Measurements from ENCODE around the gene DAPK1. TPM values are rescaled to one million over a fixed set of nuclear protein-coding genes. Genes with fewer than 3 reads are reported as not detected.
A peak's percentile ranks its signal among the peaks of the same experiment; 100 is the strongest.

DAPK1 gene
- total and polyA plus RNA-seq, 8 donors = 29.1 to 98.7 (median 45.4) TPM

DNA sequence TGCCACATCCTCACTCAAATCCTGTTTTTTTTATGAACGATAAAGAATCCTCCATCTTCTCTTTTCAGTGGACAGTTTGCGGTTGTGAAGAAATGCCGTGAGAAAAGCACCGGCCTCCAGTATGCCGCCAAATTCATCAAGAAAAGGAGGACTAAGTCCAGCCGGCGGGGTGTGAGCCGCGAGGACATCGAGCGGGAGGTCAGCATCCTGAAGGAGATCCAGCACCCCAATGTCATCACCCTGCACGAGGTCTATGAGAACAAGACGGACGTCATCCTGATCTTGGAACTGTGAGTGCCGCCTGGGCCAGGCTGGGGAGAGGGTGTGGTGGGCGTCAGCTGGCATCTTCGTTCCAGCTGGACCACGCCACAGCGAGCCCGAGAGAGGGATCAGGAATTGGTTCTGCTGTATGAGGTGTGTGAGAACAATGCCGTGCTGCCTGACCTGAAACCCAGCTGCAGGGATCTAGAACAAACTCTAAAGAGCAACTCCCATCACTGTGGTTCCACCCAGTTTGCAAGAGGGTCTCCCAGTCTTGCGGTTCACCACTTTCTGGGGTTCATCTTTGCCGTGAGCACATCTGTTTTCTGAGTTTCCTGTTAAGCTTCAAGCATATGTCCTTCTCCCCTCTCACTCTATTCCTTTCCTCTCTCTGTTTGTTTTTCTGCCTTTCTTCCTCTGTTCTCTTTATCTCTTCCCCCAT is 107.4 kb downstream of the DAPK1 start:
- Histone ChIP-seq H3K36me3 (peaks cover 0 to 20% (median 0%) of the 10 kb centered on the region in 3 donors), H3K27ac (no peak overlapping the region), H3K27me3 (no peaks in the 10 kb centered on the region), H3K9me3 (no peaks in the 10 kb centered on the region), H3K4me3 (no peak overlapping the region), H3K4me1 (peaks cover 17 to 21% (median 17%) of the 10 kb centered on the region in 3 donors)
- intact Hi-C loops (cut with DNase I) = no loop called here
- FAIRE-seq = no peak
- ATAC-seq = no peak
- TF ChIP-seq, protein P1, sequence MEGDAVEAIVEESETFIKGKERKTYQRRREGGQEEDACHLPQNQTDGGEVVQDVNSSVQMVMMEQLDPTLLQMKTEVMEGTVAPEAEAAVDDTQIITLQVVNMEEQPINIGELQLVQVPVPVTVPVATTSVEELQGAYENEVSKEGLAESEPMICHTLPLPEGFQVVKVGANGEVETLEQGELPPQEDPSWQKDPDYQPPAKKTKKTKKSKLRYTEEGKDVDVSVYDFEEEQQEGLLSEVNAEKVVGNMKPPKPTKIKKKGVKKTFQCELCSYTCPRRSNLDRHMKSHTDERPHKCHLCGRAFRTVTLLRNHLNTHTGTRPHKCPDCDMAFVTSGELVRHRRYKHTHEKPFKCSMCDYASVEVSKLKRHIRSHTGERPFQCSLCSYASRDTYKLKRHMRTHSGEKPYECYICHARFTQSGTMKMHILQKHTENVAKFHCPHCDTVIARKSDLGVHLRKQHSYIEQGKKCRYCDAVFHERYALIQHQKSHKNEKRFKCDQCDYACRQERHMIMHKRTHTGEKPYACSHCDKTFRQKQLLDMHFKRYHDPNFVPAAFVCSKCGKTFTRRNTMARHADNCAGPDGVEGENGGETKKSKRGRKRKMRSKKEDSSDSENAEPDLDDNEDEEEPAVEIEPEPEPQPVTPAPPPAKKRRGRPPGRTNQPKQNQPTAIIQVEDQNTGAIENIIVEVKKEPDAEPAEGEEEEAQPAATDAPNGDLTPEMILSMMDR (IDR thresholded peaks at IDR 0.05) = no peak
- 91 to 96% methylated on average over 23 of the region's 23 CpGs for WGBS, 2 donors
- DNase-seq = no peak

DNA sequence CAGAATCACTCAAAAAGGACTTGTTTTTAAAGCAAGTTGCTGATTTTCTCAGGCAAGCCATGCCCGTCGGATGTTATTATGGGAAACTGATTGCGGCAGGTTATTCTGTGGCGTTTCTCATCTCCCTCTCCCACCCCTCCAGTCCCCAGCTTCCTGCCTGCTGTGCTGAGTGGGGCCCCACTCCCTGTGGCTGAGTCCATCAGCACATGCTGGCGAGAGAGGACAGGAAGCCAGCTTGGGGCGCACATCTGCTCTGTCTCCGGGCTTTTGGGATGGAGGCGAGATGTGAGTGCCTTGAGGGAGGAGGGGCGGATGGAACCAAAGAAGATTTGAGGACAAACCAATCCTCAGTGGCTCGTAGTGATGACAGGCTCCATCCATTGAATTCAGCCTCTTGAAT is 108.0 kb downstream of the DAPK1 start:
- TF ChIP-seq, protein P1 (IDR thresholded peaks at IDR 0.05) = no peak
- Histone ChIP-seq H3K27me3 (no peaks in the 10 kb centered on the region), H3K9me3 (no peaks in the 10 kb centered on the region), H3K4me1 (peaks cover 11 to 14% (median 11%) of the 10 kb centered on the region in 3 donors), H3K4me3 (no peak overlapping the region), H3K27ac (no peak overlapping the region), H3K36me3 (peaks cover 0 to 20% (median 0%) of the 10 kb centered on the region in 3 donors)
- 91 to 95% methylated on average over 10 of the region's 10 CpGs for WGBS, 2 donors
- DNase-seq = no peak
- no peak for FAIRE-seq
- intact Hi-C loops (cut with DNase I) = no loop called here
- ATAC-seq = no peak

DNA sequence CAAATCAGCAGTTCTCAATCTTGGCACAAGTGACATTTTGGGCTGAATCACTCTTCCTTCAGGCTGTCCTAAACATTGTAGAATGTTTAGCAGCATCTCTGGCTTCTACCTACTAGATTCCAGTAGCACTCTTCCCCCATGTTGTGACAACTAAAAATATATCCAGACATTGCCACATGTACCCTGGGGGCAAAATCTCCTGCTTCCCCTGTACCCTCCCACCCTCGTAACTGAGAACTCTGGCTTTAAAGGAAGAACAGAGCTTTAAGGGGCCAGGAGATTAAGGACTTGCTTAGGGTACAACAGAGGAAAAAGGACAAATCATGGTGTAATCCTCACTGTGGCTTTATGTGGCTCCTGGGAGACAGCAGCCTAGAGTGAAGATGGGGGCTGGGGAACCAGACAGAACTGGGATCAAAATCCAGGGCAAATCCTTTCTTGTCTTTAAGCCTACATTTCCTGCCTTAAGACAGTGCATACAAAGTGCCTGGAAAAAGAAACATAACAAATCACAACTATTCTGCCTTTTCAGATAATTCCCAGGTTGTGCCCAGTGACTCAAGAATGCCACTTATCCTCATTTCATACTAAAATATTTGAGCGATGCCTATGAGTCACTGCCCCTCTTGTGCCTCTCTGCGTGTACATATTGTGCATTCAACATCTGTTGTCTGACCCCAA is 109.3 kb downstream of the DAPK1 start:
- DNase-seq (no peak), ATAC-seq (peak in 1 of 4 donors; percentile 26), FAIRE-seq (no peak)
- H3K36me3 ChIP-seq = peaks cover 0 to 23% (median 0%) of the 10 kb centered on the region in 3 donors
- TF ChIP-seq, protein P1 (IDR thresholded peaks at IDR 0.05) = no peak
- H3K4me1 ChIP-seq = peaks cover 0 to 4% (median 0%) of the 10 kb centered on the region in 3 donors
- WGBS, 2 donors = 82 to 88% methylated on average over 3 of the region's 3 CpGs
- H3K27me3 ChIP-seq = no peaks in the 10 kb centered on the region
- H3K4me3 ChIP-seq = no peak overlapping the region
- no peak overlapping the region for H3K27ac ChIP-seq
- intact Hi-C loops (cut with DNase I) = no loop called here
- no peaks in the 10 kb centered on the region for H3K9me3 ChIP-seq

DNA sequence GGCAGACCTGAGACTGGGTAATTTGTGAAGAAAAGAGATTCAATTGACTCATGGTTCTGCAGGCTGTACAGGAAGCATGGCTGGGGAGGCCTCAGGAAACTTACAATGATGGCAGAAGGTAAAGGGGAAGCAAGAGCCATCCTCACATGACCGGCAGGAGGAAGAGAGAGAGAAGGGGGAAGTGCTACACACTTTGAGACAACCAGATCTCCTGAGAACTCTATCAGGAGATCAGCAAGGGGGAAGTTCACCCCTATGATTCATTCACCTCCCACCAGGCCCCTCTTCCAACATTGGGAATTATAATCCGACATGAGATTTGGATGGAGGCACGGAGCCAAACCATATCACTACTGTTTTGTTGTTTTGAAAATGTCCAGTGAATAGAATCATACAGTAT is 110.2 kb downstream of the DAPK1 start:
- DNase-seq (no peak), FAIRE-seq (no peak), ATAC-seq (peak in 1 of 4 donors; percentile 38)
- no peak overlapping the region for H3K27ac ChIP-seq
- WGBS, 2 donors = 87 to 88% methylated on average over 3 of the region's 3 CpGs
- H3K36me3 ChIP-seq = peaks cover 0 to 24% (median 0%) of the 10 kb centered on the region in 3 donors
- TF ChIP-seq, protein P1 (IDR thresholded peaks at IDR 0.05) = no peak
- no peaks in the 10 kb centered on the region for H3K9me3 ChIP-seq
- H3K4me1 ChIP-seq = peaks cover 0 to 11% (median 4%) of the 10 kb centered on the region in 3 donors
- H3K27me3 ChIP-seq = no peaks in the 10 kb centered on the region
- intact Hi-C loops (cut with DNase I) = no loop called here
- H3K4me3 ChIP-seq = no peak overlapping the region

DNA sequence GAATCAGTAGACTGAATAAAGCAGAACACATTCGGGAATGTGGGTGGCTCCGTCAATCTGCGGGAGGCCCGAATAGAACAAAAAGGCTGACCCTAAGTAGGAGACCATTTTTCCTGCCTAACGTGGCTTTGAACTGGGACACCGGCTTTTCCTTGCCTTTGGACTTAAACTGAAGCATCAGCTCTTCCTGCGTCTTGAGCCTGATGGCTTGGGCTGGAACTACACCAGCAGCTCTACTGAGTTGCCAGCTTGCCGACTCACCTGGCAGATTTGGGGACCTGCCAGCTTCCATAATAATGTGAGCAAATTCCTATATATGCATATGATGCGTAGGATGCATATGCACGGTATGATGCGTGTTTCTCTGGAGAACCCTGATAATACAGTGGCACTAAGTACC is 111.3 kb downstream of the DAPK1 start:
- WGBS, 2 donors = 86 to 89% methylated on average over 11 of the region's 11 CpGs
- peaks cover 6 to 18% (median 15%) of the 10 kb centered on the region in 3 donors for H3K4me1 ChIP-seq
- TF ChIP-seq, protein P1 (IDR thresholded peaks at IDR 0.05) = no peak
- H3K27ac ChIP-seq = no peak overlapping the region
- FAIRE-seq (no peak), ATAC-seq (no peak), DNase-seq (no peak)
- intact Hi-C loops (cut with DNase I) = no loop called here
- peaks cover 0 to 24% (median 0%) of the 10 kb centered on the region in 3 donors for H3K36me3 ChIP-seq
- H3K9me3 ChIP-seq = no peaks in the 10 kb centered on the region
- H3K27me3 ChIP-seq = no peaks in the 10 kb centered on the region
- no peak overlapping the region for H3K4me3 ChIP-seq
